ENCODE data around the gene SLC25A25. TPM values are rescaled to one million over a fixed set of nuclear protein-coding genes. Genes with fewer than 3 reads are reported as not detected.

Gene SLC25A25
- total and polyA plus RNA-seq, 2 of the 8 experiments (the other 6 are each of a cell fraction or from before 2014, with no cell fraction given), result 6.5 to 18.5 TPM

- Histone ChIP-seq H3K27me3 (replicated peaks in 1 of 4; ENCODE audit: control insufficient read depth in 3 of 4, extremely low read depth in 1 of 4, insufficient read depth in 3 of 4, low read length in 3 of 4) (no peaks in the 10 kb centered on the region), H3K56ac (replicated peaks; ENCODE audit: insufficient read length, low read depth, low read length) (no peak overlapping the region), H3K18ac (ENCODE audit: extremely low read depth, low read length) (0 out of 2 replicates have a peak overlapping the region, but pooled peaks have one; percentile 24), H3K4me2 (ENCODE audit: insufficient read depth in 1 of 2, low read depth in 2 of 2, low read length in 2 of 2) (no peak overlapping the region), H2BK5ac (ENCODE audit: low read depth, low read length) (no peak overlapping the region), H4K20me1 (replicated peaks in 1 of 2; ENCODE audit: control insufficient read depth in 1 of 2, insufficient read depth in 2 of 2, low read length in 2 of 2) (no peaks in the 10 kb centered on the region), H2AFZ (ENCODE audit: low read length) (no peak overlapping the region), H3K23ac (ENCODE audit: insufficient read length) (no peak overlapping the region), H2AK5ac (ENCODE audit: low read depth, low read length) (0 out of 2 replicates have a peak overlapping the region, but pooled peaks have one; percentile 16), H2BK12ac (ENCODE audit: low read depth, low read length) (0 out of 2 replicates have a peak overlapping the region, but pooled peaks have one; percentile 90), H3K4me1 (replicated peaks in 1 of 4; ENCODE audit: control insufficient read depth in 3 of 4, insufficient read depth in 4 of 4, low read length in 3 of 4) (no peaks in the 10 kb centered on the region), H4K91ac (replicated peaks; ENCODE audit: insufficient read length, low read length) (no peak overlapping the region), H4K5ac (ENCODE audit: insufficient read length, low read depth, low read length) (no peak overlapping the region), H3K23me2 (ENCODE audit: low read depth, low read length) (no peaks in the 10 kb centered on the region), H3K36me3 (ENCODE audit: control insufficient read depth in 2 of 4, insufficient read depth in 4 of 4, low read length in 3 of 4) (no peaks in the 10 kb centered on the region), H3K27ac (ENCODE audit: low read depth, low read length) (no peak overlapping the region), H2BK120ac (replicated peaks; ENCODE audit: low read depth, low read length) (no peak overlapping the region), H3K9ac (replicated peaks in 1 of 4; ENCODE audit: extremely low read depth in 1 of 4, low read depth in 3 of 4, low read length in 3 of 4) (no peak overlapping the region), H3K4me3 (ENCODE audit: extremely low read depth in 1 of 4, insufficient read depth in 2 of 4, low read depth in 3 of 4, low read length in 4 of 4) (no peak overlapping the region), H2BK20ac (ENCODE audit: low read length) (no peak overlapping the region; the same call in 1 of the 2 replicates), H3K79me1 (ENCODE audit: low read depth, low read length) (no peaks in the 10 kb centered on the region), H3K79me2 (ENCODE audit: control insufficient read depth in 1 of 2, insufficient read depth in 2 of 2, low read length in 2 of 2) (no peaks in the 10 kb centered on the region), H2BK15ac (ENCODE audit: low read length) (no peak overlapping the region), H3K14ac (ENCODE audit: insufficient read length) (no peak overlapping the region), H3K4ac (replicated peaks; ENCODE audit: insufficient read length, low read depth, low read length) (no peak overlapping the region), H4K8ac (ENCODE audit: extremely low read depth, insufficient read depth, low read length) (no peak overlapping the region), H3K9me3 (ENCODE audit: insufficient read depth in 2 of 2, low read depth in 1 of 2, low read length in 1 of 2) (no peaks in the 10 kb centered on the region)
- POLR2A ChIA-PET (ENCODE audit: partially characterized antibody), result interaction anchor here (0.5 to 1.0 kb wide), 2 partner anchors 43 to 215 kb away, joined by 3 read pairs; no protein-coding TSS in a partner anchor
- TF ChIP-seq KDM1A (IDR thresholded peaks at IDR 0.05; ENCODE audit: borderline replicate concordance, low read length), result 0 out of 2 replicates have a peak, but pooled peaks have one; percentile 28
- TF ChIP-seq CEBPB (IDR thresholded peaks at IDR 0.05; ENCODE audit: low read depth, low read length), result 0 out of 2 replicates have a peak, but pooled peaks have one; percentile 21
- no peak for TF ChIP-seq PHF8 (conservative IDR thresholded peaks at IDR 0.05; ENCODE audit: low read depth, low read length)
- TF ChIP-seq SIX5 (IDR thresholded peaks at IDR 0.05; ENCODE audit: low read depth, low read length), result no peak
- TF ChIP-seq CBX5 (IDR thresholded peaks at IDR 0.05; ENCODE audit: low read depth, low read length), result no peak
- no peak for TF ChIP-seq NANOG (IDR thresholded peaks at IDR 0.05; ENCODE audit: insufficient read depth, low read depth, low read length, poor library complexity, severe bottlenecking)
- no peak for TF ChIP-seq TBP (IDR thresholded peaks at IDR 0.05; ENCODE audit: low read depth, low read length)
- no peak for TF ChIP-seq JUN (IDR thresholded peaks at IDR 0.05; ENCODE audit: low read depth, low read length)
- CTCF ChIA-PET (ENCODE audit: partially characterized antibody), result interaction anchor here (0.9 to 38.5 kb wide), 9 partner anchors 8 to 162 kb away, joined by 3 to 825 read pairs (median 3); partner anchors contain the start of gene DPM2
- no peak for FAIRE-seq
- DNase-seq (ENCODE audit: low read depth in 1 of 2, low spot score in 2 of 2), result no peak
- WGBS, 2 experiments (ENCODE audit: extremely low coverage in 1 of 2, insufficient coverage in 1 of 2, insufficient read length in 1 of 2, insufficient replicate concordance in 2 of 2, low coverage in 1 of 2, low lambda C conversion rate in 2 of 2, missing lambda C conversion rate in 1 of 2), result 90% methylated on average over 11 of the region's 11 CpGs; no CpG with 5 or more reads in 1 of the 2 experiments
These were observed 41.1 kb upstream of the SLC25A25 start for GRCh38 chr9:128026773-128027541.
